HG03432 (cell line): ENCODE results near the gene NXT1.

Source experiments
- ATAC-seq: cut with Tn5 transposase; IDR thresholded peaks from one replicate; pipeline ENCODE4 v1.9.1; 2021; ENCODE audit warnings: mild to moderate bottlenecking, moderate library complexity; ENCODE audit not compliant: unreplicated experiment

The NXT1 gene

GRCh38 chr20:23386304-23387117 lies 35.9 kb downstream of the NXT1 start:
- ATAC-seq: no peak

- no peak for ATAC-seq
Observed at GRCh38 chr20:23387118-23387443, 36.5 kb downstream of the NXT1 start.

- ATAC-seq: no peak
Observed at GRCh38 chr20:23390091-23390774, 39.6 kb downstream of the NXT1 start.

GRCh38 chr20:23391707-23392310 lies 41.2 kb downstream of the NXT1 start:
- ATAC-seq: no peak

- ATAC-seq: no peak
Observed at GRCh38 chr20:23393996-23394775, 43.6 kb downstream of the NXT1 start.

GRCh38 chr20:23396950-23397627 lies 46.5 kb downstream of the NXT1 start:
- no peak for ATAC-seq

GRCh38 chr20:23397961-23398360 lies 47.4 kb downstream of the NXT1 start:
- no peak for ATAC-seq

- peak; percentile 64 for ATAC-seq
Observed at GRCh38 chr20:23399568-23400241, 49.1 kb downstream of the NXT1 start.

- no peak for ATAC-seq
Observed at GRCh38 chr20:23401051-23401450, 50.5 kb downstream of the NXT1 start.

GRCh38 chr20:23403751-23404150 lies 53.2 kb downstream of the NXT1 start:
- no peak for ATAC-seq

- ATAC-seq: no peak
Observed at GRCh38 chr20:23404196-23404595, 53.6 kb downstream of the NXT1 start.
